ENCODE measurements around the gene ACOXL.

ACOXL gene

DNA sequence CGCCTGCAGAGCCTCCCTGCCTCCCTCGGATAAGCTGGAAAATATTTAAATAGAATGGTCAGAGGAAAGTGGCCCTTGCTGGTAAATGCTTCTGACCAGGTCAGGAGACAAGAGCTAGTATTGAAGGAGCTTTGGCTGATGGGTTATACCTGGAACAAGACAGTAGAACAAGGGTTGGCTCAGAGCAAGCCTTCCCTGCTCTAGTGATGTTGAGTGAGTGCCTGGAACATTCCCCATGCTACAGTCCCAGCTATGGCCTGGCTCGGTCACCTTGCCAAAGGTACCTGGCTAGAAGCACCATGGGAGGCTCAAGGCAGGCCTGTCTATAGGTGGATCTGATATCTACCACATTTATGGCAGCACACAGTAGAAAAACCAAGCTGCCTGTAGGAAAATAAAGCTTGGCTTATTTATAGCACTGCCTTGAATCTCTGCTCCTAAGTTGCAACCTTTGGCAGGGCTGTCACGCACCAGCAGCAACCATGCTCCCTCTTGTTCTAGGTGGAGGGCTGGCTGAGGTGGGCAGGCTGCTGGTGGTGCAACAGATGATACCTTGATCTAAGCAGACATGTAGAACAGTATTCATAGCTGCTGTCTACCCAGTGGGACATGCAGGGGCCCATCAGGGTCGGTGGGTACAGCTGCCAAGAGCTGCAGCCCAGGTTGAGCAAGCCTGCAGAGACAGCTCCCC lies 321.6 kb downstream of the ACOXL start:
- no peak overlapping the region for H3K27ac ChIP-seq
- TF ChIP-seq, protein P1, sequence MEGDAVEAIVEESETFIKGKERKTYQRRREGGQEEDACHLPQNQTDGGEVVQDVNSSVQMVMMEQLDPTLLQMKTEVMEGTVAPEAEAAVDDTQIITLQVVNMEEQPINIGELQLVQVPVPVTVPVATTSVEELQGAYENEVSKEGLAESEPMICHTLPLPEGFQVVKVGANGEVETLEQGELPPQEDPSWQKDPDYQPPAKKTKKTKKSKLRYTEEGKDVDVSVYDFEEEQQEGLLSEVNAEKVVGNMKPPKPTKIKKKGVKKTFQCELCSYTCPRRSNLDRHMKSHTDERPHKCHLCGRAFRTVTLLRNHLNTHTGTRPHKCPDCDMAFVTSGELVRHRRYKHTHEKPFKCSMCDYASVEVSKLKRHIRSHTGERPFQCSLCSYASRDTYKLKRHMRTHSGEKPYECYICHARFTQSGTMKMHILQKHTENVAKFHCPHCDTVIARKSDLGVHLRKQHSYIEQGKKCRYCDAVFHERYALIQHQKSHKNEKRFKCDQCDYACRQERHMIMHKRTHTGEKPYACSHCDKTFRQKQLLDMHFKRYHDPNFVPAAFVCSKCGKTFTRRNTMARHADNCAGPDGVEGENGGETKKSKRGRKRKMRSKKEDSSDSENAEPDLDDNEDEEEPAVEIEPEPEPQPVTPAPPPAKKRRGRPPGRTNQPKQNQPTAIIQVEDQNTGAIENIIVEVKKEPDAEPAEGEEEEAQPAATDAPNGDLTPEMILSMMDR (conservative IDR thresholded peaks at IDR 0.05): no peak

DNA sequence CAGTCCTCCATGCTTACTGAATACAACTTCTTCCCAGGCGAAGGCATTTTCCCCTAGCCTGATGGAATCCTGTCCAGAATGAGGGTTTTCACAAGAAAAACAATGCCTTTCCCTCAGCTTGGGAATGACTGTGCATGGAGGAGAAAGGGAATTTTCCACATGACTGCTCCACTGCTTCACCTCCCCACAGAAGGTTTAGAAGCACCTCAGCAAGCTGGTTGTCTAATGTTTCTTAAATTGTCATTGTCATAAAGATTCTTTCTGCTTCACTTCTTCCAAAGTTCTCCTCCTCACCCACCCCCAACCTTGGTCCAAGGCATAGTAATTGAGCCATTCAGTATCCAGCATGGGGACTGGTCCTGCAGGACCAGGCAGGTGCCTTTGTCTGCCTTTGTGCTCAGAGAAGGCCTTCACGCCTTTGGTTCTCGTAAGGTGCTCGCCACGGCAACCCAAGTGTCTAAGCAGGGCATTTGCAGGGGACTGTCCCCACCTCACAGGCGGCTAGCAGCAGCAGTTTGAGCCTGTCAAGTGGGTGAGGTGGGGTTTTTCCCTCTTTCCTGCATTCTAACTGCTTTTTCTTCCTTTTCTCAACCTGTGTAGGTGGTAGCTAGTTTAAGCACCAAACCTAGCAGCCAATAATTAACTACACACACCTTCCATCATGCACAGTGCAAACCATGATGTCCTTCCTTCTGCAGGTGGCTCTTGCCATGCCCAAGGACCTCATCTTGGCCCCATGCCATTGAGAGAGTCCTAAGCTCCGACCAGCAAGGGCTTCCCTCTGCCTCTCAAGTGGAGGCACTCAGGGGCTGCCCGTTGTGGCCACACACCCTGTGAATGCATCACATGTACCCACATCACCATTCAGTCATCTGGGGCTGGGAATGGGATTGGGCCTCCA lies 322.7 kb downstream of the ACOXL start:
- H3K27ac ChIP-seq: no peak overlapping the region
- TF ChIP-seq, protein P1 (conservative IDR thresholded peaks at IDR 0.05): no peak

DNA sequence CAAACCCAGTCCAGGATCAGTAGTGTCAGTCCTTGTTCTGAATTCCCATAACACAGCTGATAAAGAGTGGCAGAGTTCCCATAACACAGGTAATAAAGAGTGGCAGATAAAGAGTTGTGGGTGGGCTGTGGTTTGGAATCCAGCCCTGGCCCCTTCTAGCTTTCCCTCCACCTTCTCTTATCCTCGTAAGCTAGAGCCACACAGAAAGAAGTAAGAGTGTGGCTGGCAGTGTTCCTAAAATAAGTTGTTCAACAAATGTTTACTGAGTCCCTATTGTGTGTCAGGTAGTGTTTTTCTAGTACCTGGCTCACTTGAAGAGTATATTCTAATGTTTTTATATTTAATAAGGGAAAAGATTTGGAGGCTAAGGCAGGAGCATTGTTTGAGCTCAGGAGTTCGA lies 323.4 kb downstream of the ACOXL start:
- TF ChIP-seq, protein P1 (conservative IDR thresholded peaks at IDR 0.05): no peak
- no peak overlapping the region for H3K27ac ChIP-seq

DNA sequence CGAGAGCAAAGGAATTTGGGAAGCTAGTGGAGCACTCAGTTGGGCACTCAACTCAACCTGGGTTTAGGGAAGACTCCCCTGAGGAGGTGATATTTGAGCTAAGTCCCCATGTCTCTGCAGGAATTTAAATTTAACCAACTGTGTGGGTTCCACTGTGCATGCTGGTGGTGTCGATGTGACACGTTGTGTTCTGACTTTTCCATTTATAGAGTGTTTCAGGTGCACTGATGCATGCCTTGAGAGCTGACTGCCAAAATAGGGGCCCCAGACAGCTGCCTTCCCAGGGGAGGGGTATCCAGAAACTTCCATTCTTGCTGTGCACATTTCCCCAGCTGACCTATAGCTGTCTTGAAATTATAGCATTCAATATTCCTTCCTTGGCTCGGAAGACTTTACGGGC lies 324.7 kb downstream of the ACOXL start:
- TF ChIP-seq, protein P1 (conservative IDR thresholded peaks at IDR 0.05): no peak
- no peak overlapping the region for H3K27ac ChIP-seq

DNA sequence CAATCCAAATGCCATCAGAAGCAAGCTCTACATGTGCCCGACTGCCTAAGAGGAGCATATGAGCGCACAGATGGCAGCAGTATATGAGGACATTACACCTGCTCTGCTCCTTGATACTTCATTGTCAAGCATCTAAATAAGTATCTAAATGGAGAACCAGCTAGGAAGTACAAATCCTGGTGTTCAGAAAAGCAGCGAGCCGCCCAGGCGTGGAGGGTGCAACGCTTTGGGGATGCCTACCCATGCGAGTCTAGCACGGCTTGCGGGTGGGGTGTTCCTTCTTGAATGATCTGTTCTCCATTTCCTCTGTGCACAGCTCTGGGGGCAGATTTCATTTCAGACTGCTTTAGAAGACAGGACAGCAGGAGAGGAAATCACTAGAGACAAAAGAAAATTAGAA lies 325.3 kb downstream of the ACOXL start:
- no peak overlapping the region for H3K27ac ChIP-seq
- TF ChIP-seq, protein P1 (conservative IDR thresholded peaks at IDR 0.05): no peak

DNA sequence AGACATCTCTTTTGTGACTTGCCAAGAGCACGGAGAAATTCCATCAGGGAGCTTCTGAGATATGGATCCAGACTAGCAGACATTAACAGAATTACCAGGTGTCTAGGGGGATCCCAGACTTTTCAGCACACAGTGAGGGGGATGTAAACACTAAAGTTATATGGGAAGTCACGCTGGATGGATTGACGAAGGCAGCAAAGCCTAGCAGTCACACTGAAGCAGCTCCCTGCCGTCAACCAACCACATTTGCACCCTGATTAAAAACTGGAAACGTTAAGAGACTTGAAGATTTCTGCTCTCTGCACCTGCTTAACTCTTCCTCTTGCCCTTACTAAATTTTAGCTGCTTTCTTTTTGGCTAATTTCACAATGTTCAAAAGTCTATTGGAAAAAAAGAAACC lies 325.9 kb downstream of the ACOXL start:
- no peak overlapping the region for H3K27ac ChIP-seq

DNA sequence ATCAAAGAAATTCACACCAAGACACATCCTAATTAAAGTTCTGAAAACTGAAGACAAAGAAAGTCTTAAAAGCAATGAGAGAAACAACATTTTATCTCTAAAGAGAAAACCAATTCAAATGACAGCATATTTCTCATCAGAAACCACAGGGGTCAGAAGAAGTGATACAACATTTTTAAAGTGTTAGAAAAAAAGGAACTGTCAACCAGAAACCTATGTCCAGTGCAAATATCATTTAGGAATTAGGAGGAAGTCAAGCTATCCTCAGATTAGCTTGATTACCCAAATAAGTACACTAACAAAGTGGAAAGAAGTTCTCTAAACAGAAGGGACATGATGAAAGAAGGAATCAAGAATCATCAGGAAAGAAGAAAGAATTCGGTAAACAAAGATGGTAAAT lies 328.8 kb downstream of the ACOXL start:
- H3K27ac ChIP-seq: no peak overlapping the region
- TF ChIP-seq, protein P1 (conservative IDR thresholded peaks at IDR 0.05): no peak

More for the DNA sequence above, 325.9 kb downstream of the ACOXL start:
- TF ChIP-seq, protein P1 (conservative IDR thresholded peaks at IDR 0.05): no peak

All from VCaP (cell line).